Tibial nerve (tissue), 3 donors: ENCODE measurements around the gene SGPP1.

Source experiments
- CTCF ChIP-seq, 5 experiments: fragments of 200-600 bp in 3 of 5; fragments of 450-650 bp in 2 of 5; sonication (generic) in 3 of 5; IDR thresholded peaks; one replicate each; pipeline ENCODE4 v1.5.1; 2016 to 2019; ENCODE audit warnings: antibody characterized with exemption in 5 of 5, mild to moderate bottlenecking in 3 of 5, moderate library complexity in 2 of 5
- POLR2A ChIP-seq, 2 donors: fragments of 450-650 bp; IDR thresholded peaks; one replicate each; pipeline ENCODE4 v1.6.1; 2017; ENCODE audit warnings: antibody characterized with exemption in 2 of 2, mild to moderate bottlenecking in 2 of 2, moderate library complexity in 2 of 2

DNA sequence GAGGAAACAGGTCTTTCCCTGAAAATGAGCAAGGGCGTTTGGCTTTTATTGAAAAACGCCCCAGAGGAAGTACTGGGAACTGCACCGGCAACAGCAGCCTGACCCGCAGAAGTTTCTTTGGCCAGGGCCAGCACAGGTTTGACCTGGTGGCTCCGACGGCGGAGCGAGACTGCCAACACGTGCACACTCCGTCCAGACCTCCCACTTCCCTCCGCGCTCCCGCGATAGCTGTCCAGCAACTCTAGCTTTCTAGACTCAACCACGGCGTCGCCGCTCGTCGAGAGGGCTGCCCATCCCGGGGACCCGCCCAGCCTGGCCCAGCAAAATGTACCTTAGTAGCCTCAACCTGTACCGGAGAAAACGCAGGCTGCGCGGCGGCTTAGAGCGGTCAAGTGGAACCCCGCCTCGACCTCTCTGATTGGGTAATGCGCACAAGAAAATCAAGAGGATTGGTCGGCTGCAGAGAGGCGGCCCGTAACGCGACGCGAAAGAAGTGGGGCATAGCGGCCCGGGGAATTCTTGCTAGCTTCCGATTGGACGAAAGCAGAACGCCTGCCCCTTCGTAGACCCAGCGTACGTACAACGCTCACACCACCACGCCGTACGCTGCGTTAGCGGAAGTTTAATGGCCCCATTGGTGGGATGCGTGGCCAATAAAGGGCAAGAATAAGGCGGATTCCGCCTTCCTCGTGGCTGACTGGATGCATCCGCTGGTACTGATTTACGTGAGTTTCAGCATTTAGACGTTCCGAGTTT is 86.2 kb downstream of the SGPP1 start, which contains the start of gene WDR89:
- TF ChIP-seq POLR2A (IDR thresholded peaks at IDR 0.05): peak in 1 of 2 donors; percentile 79
- peak; percentile 69 to 88 (median 75) for TF ChIP-seq CTCF (IDR thresholded peaks at IDR 0.05)
